ENCODE results near the gene KMO. TPM values are rescaled to one million over a fixed set of nuclear protein-coding genes. Genes with fewer than 3 reads are reported as not detected.

KMO gene
- total RNA-seq, 1 donor from 2014 or later, result 0.50 TPM

DNA sequence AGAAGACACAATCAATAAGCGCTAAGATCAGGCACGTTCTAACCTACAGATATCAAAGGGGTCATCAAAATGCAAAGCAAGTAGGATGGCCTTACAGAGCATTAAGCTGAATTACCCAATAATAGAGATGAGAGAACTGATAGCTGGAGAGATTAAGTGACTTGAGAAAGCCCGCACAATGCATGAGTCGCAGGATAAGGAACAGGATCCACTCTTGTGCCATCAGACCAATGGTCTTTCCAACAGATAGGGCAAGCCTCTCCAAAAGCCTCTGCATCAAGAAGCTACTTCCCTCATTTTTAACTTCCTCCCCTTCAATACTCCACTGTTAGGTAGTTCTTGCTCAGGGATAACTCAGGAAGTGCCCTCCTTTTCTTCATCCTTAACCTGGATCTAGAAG is 105.4 kb downstream of the KMO start:
- H3K9me3 ChIP-seq (ENCODE audit: insufficient read depth, low read depth, low read length), result no peaks in the 10 kb centered on the region
- Mint-ChIP-seq H3K4me3 (ENCODE audit: unreplicated experiment) (peak overlapping the region; percentile 93), H3K27ac (ENCODE audit: unreplicated experiment) (no peak overlapping the region), H3K27me3 (ENCODE audit: low read depth, unreplicated experiment) (no peaks in the 10 kb centered on the region), H3K36me3 (ENCODE audit: low read depth, unreplicated experiment) (no peaks in the 10 kb centered on the region), H3K9me3 (ENCODE audit: unreplicated experiment) (peaks cover 2% of the 10 kb centered on the region), H3K4me1 (ENCODE audit: low read depth, unreplicated experiment) (peaks cover 34% of the 10 kb centered on the region)
- H2AFZ ChIP-seq (ENCODE audit: low read depth, low read length), result no peak overlapping the region
- peaks cover 16% of the 10 kb centered on the region for H3K4me1 ChIP-seq (ENCODE audit: insufficient read depth, low read length)
- no peak overlapping the region for H3K27ac ChIP-seq (ENCODE audit: low read depth, low read length)
- FAIRE-seq, result no peak
- no peak for DNase-seq (ENCODE audit: low read depth)
- no peak overlapping the region for H3K9ac ChIP-seq (ENCODE audit: low read length)
- H3K4me3 ChIP-seq (ENCODE audit: insufficient read depth, low read depth, low read length), result no peak overlapping the region
- H3K79me2 ChIP-seq (ENCODE audit: insufficient read depth, low read length), result peaks cover 50% of the 10 kb centered on the region
- H3K4me2 ChIP-seq (ENCODE audit: low read length), result peak overlapping the region; percentile 94
- H3K27me3 ChIP-seq (ENCODE audit: insufficient read depth, low read length), result no peaks in the 10 kb centered on the region
- H4K20me1 ChIP-seq (ENCODE audit: insufficient read depth, low read length), result peaks cover 18% of the 10 kb centered on the region
- TF ChIP-seq EZH2 (IDR thresholded peaks at IDR 0.05; ENCODE audit: insufficient read depth, low read length) (no peak), CTCF (IDR thresholded peaks at IDR 0.05; ENCODE audit: insufficient read depth, low read depth, low read length) (no peak)
- peaks cover 12% of the 10 kb centered on the region for H3K36me3 ChIP-seq (ENCODE audit: insufficient read depth, low read length)

DNA sequence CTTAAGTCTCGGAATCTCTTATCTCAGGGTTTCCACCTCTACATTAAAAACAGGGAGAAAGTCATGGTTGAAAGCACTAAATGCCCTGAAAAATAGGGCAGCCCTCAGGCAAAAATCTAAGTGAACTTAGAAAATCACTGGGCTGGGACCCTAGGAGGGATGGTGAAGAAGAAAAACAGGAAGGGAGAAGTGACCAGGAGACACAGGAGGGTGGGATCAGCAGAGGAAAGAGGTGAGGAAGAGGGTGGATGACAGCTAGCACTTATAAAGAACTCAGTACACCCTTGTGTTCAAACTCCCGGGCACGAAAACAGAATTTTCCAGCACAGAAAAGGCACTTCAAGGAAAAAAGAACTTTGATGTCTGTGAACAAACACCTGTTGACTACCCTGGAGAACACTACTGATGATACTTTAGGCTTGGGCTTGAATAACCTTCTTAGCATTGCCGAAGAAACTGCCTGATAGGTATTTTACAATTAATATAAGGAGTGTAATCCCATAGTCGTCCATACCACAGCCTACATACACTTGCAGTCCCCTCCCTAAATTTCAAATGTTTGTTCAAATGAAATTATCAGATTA is 106.0 kb downstream of the KMO start:
- Histone ChIP-seq H3K79me2 (ENCODE audit: insufficient read depth, low read length) (peaks cover 47% of the 10 kb centered on the region), H3K36me3 (ENCODE audit: insufficient read depth, low read length) (peaks cover 12% of the 10 kb centered on the region), H4K20me1 (ENCODE audit: insufficient read depth, low read length) (peaks cover 18% of the 10 kb centered on the region), H3K27me3 (ENCODE audit: insufficient read depth, low read length) (no peaks in the 10 kb centered on the region), H3K4me3 (ENCODE audit: insufficient read depth, low read depth, low read length) (peak overlapping the region; percentile 96), H3K27ac (ENCODE audit: low read depth, low read length) (no peak overlapping the region), H3K4me1 (ENCODE audit: insufficient read depth, low read length) (peaks cover 16% of the 10 kb centered on the region), H3K9ac (ENCODE audit: low read length) (no peak overlapping the region), H2AFZ (ENCODE audit: low read depth, low read length) (no peak overlapping the region), H3K4me2 (ENCODE audit: low read length) (peak overlapping the region; percentile 94), H3K9me3 (ENCODE audit: insufficient read depth, low read depth, low read length) (no peaks in the 10 kb centered on the region)
- DNase-seq (ENCODE audit: low read depth) (no peak), FAIRE-seq (no peak)
- Mint-ChIP-seq H3K4me1 (ENCODE audit: low read depth, unreplicated experiment) (peaks cover 34% of the 10 kb centered on the region), H3K4me3 (ENCODE audit: unreplicated experiment) (peak overlapping the region; percentile 93), H3K27me3 (ENCODE audit: low read depth, unreplicated experiment) (no peaks in the 10 kb centered on the region), H3K27ac (ENCODE audit: unreplicated experiment) (no peak overlapping the region), H3K36me3 (ENCODE audit: low read depth, unreplicated experiment) (no peaks in the 10 kb centered on the region), H3K9me3 (ENCODE audit: unreplicated experiment) (peaks cover 2% of the 10 kb centered on the region)
- TF ChIP-seq CTCF (IDR thresholded peaks at IDR 0.05; ENCODE audit: insufficient read depth, low read depth, low read length) (no peak), EZH2 (IDR thresholded peaks at IDR 0.05; ENCODE audit: insufficient read depth, low read length) (no peak)

- peaks cover 12% of the 10 kb centered on the region for H3K36me3 ChIP-seq (ENCODE audit: insufficient read depth, low read length)
- no peaks in the 10 kb centered on the region for H3K27me3 ChIP-seq (ENCODE audit: insufficient read depth, low read length)
- H3K9ac ChIP-seq (ENCODE audit: low read length), result peak overlapping the region; percentile 91
- no peak for DNase-seq (ENCODE audit: low read depth)
- peak overlapping the region; percentile 55 for H3K27ac Mint-ChIP-seq (ENCODE audit: unreplicated experiment)
- H3K9me3 Mint-ChIP-seq (ENCODE audit: unreplicated experiment), result peaks cover 2% of the 10 kb centered on the region
- no peaks in the 10 kb centered on the region for H3K36me3 Mint-ChIP-seq (ENCODE audit: low read depth, unreplicated experiment)
- peaks cover 34% of the 10 kb centered on the region for H3K4me1 Mint-ChIP-seq (ENCODE audit: low read depth, unreplicated experiment)
- peak overlapping the region; percentile 94 for H3K4me2 ChIP-seq (ENCODE audit: low read length)
- H3K9me3 ChIP-seq (ENCODE audit: insufficient read depth, low read depth, low read length), result no peaks in the 10 kb centered on the region
- peaks cover 18% of the 10 kb centered on the region for H4K20me1 ChIP-seq (ENCODE audit: insufficient read depth, low read length)
- TF ChIP-seq EZH2 (IDR thresholded peaks at IDR 0.05; ENCODE audit: insufficient read depth, low read length), result no peak
- no peak for TF ChIP-seq CTCF (IDR thresholded peaks at IDR 0.05; ENCODE audit: insufficient read depth, low read depth, low read length)
- H3K4me3 Mint-ChIP-seq (ENCODE audit: unreplicated experiment), result peak overlapping the region; percentile 93
- no peak for FAIRE-seq
- peak overlapping the region; percentile 42 for H2AFZ ChIP-seq (ENCODE audit: low read depth, low read length)
- H3K79me2 ChIP-seq (ENCODE audit: insufficient read depth, low read length), result peaks cover 45% of the 10 kb centered on the region
- peak overlapping the region; percentile 96 for H3K4me3 ChIP-seq (ENCODE audit: insufficient read depth, low read depth, low read length)
- H3K4me1 ChIP-seq (ENCODE audit: insufficient read depth, low read length), result peaks cover 16% of the 10 kb centered on the region
- H3K27me3 Mint-ChIP-seq (ENCODE audit: low read depth, unreplicated experiment), result no peaks in the 10 kb centered on the region
- H3K27ac ChIP-seq (ENCODE audit: low read depth, low read length), result peak overlapping the region; percentile 37
These were observed 106.9 kb downstream of the KMO start for GRCh38 chr1:241638909-241639622.

Data from astrocyte (in vitro differentiated cells and primary cell).